ENCODE measurements around the gene FLOT1.
"Not testable (repeated sequence)": the region's sequence is repeated elsewhere in the genome, so short reads cannot be mapped to it uniquely, and the experiment has no call there.

The FLOT1 gene

DNA sequence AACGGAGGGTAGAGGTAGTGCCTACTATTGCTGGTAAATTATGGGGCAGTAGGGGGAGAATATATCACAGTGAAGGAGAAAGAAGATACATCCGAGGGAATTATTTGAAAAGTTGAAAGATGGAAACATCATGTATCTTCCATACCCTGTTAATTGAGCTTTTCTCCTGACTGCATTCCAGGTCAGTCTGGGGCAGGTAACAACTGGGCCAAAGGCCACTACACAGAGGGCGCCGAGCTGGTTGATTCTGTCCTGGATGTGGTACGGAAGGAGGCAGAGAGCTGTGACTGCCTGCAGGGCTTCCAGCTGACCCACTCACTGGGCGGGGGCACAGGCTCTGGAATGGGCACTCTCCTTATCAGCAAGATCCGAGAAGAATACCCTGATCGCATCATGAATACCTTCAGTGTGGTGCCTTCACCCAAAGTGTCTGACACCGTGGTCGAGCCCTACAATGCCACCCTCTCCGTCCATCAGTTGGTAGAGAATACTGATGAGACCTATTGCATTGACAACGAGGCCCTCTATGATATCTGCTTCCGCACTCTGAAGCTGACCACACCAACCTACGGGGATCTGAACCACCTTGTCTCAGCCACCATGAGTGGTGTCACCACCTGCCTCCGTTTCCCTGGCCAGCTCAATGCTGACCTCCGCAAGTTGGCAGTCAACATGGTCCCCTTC is 19.2 kb downstream of the FLOT1 start:
- not testable (repeated sequence) for DNase-seq (ENCODE audit: low read depth, low spot score)

DNA sequence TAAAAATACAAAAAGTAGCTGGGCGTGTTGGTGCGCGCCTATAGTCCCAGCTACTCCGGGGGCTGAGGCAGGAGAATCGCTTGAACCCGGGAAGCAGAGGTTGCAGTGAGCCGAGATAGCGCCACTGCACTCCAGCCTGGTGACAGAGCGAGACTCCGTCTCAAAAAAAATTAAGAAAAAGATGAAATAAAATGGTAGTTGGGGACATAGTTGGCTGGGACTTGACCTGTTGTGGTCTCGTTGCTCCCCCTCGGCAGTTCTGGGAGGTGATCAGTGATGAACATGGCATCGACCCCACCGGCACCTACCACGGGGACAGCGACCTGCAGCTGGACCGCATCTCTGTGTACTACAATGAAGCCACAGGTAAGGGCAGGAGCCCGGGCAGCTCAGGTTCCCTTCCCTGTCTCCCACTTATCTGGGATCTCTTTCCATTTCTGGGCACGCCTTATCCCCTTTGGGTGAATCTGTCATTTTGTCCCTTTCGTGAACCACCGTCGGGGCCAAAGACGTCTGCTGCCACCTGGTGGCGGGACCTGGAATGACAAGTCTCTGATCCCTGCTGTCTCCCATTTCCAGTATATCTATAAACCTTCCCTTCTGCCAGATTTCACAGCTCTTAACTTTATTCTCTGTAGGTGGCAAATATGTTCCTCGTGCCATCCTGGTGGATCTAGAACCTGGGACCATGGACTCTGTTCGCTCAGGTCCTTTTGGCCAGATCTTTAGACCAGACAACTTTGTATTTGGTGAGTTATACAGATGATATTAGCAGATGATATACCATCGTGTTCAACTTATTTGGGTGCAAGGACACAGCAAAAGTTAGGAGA is 20.0 kb downstream of the FLOT1 start:
- DNase-seq (ENCODE audit: low read depth, low spot score): peak; percentile 88

DNA sequence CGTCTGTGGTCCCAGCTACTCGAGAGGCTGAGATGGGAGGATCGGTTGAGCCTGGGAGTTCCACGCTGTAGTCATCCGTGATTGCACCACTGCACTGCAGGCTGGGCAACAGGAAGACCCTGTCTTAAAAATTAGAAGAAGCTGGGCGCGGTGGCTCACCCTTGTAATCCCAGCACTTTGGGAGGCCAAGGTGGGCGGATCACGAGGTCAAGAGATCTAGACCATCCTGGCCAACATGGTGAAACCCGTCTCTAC is 20.5 kb downstream of the FLOT1 start:
- peak; percentile 38 for DNase-seq (ENCODE audit: low read depth, low spot score)

DNA sequence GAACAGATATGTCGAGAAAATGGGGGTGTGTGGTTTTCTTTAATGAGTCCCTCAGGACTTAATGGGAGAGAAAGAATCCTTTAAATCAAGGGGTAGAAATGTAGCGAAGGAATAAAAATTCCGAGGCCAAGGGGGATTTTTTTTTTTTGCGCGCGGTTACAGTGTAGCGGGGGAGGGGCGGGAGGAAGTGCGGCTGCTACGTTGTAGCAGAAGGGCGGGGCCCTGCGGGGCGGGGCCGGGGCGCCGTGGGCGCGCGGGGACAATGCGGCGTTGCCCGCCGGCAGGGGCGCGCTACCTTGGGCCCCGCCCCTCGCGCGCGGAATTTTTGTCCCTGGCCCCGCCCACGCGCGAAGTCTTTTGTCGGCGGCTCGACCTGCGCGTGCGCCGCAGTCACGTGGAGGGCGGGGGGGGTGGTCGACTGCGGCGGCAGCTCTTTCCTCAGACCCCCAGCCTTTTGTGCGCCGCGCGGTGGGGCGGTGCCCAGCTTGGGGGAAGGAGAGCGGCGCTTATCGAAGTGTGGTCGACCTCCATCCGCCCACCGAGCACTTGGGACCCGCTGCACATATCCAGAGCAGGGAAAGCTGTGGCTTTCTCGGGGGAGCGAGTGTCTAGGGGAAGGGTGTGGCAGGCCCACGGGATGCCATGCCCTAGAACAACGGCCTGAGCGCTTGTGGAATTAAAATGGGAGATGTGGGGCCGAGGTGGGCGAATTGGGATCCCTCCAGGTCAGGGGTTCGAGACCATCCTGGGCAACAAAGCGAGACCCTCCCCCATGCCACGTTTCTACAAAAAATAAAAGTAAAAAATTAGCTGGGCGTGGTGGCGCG is 21.1 kb downstream of the FLOT1 start:
- peak; percentile 98 for DNase-seq (ENCODE audit: low read depth, low spot score)

DNA sequence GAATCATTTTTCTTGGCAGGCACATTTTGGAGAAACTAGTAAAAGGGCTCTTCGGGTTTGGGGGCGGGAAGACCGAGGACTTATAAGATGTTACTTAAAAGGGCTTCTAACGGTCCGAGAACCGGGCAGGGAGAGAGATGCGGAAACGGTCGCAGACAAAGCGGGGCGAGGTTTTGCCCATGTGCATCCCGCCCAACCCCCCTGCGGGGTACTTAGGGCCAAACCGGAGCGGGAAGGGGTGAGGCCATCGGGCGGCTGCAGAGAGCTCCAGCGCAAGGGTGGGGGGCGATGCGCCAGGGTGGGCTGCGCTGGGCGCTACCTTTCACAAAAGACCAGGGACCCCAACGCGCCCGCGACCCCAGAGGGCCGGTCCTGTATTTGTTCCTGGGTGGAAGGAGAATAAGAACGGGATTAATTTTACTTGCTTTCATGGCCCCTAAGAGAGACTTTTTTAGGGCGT is 21.7 kb downstream of the FLOT1 start:
- DNase-seq (ENCODE audit: low read depth, low spot score): peak; percentile 55

DNA sequence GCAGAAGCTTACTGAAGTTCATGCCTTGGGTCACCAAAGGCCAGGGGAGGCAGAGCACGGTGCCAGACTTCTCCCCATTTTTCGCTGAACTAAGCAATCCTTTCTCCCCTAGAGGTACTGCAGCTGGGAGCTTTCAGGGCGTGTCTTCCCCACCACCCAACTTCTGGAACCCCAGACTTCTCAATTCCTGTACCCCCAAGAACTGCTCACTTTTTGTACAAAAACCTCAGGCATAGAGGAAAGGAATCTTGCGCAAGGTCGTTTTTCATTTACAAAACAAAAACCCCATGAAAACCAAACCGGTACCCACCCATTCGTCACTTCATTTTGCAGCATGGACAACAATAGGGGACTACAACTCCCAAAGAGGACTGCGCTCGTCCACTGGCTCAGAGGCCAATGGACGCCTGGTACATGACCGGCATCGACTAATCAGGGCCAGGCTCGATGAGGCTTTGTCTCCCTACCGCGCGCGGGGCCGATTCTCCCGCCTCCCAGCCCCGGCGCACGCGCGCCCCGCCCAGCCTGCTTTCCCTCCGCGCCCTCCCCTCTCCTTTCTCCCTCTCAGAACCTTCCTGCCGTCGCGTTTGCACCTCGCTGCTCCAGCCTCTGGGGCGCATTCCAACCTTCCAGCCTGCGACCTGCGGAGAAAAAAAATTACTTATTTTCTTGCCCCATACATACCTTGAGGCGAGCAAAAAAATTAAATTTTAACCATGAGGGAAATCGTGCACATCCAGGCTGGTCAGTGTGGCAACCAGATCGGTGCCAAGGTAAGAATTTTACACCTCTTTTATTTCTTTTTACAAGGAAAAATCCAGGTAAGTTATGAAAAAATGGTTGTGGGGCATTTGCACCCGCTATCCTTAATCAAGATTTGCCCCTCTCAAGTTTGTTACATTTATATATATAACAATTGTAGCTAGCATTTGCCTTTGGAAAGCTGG is 22.4 kb downstream of the FLOT1 start, which contains the start of gene TUBB:
Gene TUBB, plus strand, starts transcription at position 562 of the 947 bp plus-strand sequence. Its CDS starts 155 bp downstream, at position 717.
- peak; percentile 99 for DNase-seq (ENCODE audit: low read depth, low spot score)

DNA sequence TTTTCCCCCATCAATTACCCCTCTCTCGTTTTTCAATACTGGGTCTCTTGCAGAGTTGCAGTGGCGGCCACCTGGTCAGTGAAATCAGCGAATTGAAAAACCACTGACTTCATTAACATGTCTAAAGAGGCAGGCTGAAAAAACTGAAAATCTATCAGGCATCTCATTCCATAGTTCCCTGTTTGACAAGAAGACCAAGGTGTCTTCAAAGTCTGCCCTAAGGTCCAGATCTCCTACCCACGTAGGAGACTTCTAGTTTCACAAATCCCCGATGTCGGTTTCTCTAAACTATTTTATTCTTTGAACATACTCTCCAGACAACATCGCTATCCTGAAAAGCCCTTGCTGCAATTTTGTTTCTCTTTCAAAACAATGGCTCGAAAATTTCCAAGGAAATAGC is 23.1 kb downstream of the FLOT1 start:
- peak; percentile 51 for DNase-seq (ENCODE audit: low read depth, low spot score)

DNA sequence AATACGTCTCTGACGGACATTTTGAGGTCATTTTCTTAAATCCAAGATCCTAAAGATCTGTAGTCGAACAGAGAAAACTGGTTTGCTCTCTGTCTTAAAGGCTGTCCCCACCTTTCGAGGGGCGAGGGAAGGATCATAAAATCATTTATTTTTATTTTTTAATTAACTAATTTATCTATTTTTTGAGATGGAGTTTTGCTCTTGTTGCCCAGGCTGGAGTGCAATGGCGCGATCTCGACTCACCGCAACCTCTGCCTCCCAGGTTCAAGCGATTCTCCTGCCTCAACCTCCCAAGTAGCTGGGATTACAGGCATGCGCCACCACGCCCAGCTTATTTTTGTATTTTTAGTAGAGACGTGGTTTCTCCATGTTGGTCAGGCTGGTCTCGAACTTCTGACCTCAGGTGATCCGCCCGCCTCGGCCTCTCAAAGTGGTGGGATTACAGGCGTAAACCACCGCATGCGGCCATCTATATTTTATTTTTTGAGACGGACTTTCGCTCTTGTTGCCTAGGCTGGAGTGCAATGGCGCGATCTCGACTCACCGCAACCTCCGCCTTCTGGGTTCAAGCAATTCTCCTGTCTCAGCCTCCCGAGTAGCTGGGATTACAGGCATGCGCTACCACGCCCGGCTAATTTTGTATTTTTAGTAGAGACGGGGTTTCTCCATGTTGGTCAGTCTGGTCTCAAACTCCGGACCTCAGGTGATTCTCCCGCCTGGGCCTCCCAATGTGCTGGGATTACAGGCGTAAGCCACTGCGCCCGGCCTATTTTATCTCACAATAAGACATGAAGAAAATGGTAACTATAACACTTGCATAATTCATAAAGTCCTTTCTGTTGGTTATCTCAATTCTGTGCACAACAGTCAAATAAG is 24.4 kb downstream of the FLOT1 start:
- DNase-seq (ENCODE audit: low read depth, low spot score): not testable (repeated sequence)

DNA sequence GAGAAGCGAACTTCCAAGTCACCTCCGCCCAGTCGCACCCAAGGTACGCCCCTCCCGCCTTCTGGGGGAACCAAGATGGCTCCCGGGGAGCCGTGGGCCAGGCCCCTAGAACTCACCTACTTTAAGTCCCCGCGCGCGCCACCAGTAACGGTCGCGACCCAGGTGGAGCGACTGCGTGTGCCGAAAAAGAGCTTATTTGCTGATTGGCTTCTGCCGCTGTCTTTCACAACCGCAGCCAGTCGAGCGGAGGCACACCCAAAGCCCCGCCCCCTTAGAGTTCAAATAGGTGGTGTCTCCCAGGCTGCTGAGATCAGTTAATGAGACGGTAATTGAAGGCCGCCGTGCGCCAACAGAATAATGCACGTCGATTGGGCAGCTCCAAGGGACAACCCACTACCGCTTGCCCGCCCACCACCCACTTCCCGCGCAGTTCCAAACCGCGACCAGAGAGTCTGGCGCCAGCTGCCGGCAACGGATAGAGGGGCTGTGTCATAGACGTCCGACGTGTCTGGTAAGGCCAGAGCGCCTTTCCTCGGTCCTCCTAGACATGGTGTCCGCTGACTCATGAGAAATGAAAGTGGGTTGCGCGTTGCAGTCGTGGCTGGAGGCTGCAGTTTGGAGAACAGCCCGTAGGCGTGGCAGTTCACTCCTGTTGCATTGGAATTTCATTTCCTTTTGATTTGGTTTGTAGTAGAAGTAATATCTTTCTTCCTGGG is 25.2 kb downstream of the FLOT1 start, which contains the start of gene MDC1:
Gene MDC1, minus strand, starts transcription at position 153 of the 716 bp plus-strand sequence. CDS start 2,106 bp downstream, outside the sequence.
- peak; percentile 100 for DNase-seq (ENCODE audit: low read depth, low spot score)

DNA sequence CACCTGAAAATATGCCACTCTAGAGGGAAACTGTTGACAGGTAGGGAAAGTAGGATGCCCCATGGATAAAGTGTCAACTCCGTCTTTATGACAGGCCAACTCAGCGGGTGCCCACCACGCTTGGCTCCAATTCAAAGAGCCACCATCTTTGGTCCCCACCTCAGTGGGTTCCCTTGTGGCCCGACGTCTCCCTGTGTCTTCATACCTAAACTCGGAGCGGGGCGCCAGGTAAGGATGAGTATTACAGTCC is 25.7 kb downstream of the FLOT1 start:
- no peak for DNase-seq (ENCODE audit: low read depth, low spot score)

DNA sequence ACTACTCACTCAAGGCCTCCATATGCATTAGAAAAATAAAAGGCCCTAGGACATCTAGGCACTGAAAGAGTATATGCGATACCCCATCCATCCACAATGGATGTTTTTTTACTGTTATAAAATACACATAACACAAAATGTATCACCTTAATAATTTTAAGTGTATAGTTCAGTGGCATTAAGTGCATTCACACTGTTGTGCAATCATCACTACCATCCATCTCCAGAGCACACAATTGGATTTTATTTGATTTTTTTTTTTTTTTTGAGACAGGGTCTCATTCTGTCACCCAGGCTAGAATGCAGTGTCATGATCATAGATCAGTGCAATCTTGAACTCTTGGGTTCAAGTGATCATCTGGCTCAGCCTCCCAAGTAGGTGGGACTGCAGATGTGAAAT is 28.2 kb downstream of the FLOT1 start:
- DNase-seq (ENCODE audit: low read depth, low spot score): no peak

DNA sequence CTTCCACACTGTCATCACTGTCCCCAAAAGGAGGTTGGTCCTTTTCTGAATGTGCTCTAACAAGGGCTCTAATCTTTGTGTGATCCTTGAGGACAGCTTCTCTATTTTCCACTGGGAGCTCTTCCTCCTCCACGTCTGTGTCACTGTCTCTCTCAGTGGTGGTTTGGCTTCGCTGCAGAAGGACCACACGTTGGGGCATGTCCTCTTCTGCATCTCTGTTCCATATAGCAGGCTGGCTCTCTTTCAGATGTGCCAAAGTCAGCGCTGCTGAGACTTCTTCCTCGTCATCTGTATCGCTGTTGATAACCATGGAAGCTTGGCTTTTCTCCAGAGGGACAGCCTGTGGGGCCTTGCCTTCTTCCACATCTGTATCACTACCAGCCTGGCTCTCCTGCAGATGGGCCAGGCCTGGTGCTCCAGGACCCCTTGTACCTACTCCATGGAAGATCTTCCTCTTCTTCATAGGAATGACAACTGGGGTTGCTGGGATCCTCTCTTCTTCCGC is 30.0 kb downstream of the FLOT1 start:
- DNase-seq (ENCODE audit: low read depth, low spot score): no peak

DNA sequence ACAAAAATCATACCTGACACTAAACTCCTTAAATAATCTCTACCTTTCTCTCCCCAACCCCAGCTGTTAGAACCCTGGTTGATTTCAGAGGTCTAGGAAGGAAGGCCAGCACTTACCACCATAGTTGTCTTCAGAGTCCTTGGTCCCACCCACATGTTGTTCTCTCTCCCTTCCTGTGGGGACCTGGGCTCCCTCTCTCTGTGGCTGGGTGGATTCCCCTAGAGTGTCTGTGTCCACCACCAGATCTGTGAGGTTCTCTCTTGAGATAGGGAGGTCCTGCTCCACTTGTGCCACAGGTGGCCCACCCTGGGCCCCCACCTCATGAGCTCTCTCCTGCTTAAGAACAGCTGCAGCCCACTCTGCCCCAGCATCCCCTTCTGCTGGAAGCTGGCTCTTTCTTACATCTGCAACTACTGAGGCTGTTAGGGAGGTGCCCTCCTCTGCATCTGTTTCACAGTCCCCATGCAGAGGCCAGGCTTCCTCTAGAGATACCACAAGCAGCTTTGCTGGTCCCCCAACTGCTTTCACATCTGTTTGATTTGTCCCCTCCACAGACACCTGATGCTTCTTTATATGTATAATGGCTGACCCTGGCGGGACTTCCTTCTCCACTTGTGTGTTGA is 30.6 kb downstream of the FLOT1 start:
- no peak for DNase-seq (ENCODE audit: low read depth, low spot score)

DNA sequence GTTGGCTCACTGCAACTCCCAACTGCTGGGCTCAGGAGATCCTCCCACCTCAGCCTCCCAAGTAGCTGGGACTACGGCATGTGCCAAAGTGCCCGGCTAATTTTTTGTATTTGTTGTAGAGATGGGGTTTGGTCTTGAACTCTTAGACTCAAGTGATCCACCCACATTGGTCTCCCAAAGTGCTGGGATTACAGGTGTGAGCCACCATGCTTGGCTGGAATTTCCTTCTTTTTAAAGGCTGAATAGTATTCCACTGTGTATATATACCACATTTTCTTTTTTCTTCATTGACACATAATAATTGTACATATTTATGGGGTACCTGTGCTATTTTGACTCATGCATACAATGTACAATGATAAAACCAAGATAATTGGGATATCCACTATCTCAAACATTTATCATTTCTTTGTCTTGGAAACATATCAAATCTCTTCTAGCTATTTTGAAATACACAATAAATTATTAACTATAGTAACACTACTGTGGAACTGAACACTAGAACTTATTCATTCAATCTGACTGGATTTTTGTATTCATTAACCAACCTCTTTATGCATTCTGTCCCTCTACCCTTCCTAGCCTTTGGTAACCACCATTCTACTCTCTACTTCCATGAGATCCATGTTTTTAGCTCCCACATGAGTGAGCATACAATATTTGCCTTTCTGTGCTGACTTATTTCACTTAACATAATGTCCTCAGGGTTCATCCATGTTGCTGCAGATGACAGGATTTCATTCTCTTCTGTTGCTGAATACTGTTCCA is 33.2 kb downstream of the FLOT1 start:
- DNase-seq (ENCODE audit: low read depth, low spot score): no peak

DNA sequence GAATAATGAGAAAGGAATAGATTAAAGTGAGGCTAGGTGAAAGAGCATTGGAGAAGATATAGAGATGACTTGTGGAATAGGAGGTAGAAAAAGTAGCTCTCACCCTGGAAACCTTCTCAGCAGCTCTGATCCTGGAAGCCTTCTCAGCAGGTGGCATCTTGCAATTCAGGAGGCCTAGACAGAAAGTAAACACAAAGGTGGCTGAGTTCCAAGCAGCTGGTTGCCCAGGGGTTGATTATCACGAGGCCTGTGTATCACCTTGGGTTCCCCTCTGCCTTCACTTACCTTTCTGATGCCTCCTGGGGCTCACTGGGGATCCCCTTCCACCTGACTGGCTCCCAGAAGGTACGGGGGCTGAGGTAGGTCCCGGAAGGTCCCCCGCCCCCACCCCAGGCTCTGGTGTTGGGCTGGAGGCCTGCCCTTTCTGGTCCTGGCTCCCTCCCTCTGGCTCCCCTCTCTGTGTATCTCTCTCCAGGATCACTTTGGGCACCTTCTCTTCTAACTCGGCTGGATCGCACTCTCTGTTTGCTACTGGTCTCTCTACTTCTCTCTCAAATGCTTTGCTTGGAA is 35.1 kb downstream of the FLOT1 start:
- DNase-seq (ENCODE audit: low read depth, low spot score): no peak

DNA sequence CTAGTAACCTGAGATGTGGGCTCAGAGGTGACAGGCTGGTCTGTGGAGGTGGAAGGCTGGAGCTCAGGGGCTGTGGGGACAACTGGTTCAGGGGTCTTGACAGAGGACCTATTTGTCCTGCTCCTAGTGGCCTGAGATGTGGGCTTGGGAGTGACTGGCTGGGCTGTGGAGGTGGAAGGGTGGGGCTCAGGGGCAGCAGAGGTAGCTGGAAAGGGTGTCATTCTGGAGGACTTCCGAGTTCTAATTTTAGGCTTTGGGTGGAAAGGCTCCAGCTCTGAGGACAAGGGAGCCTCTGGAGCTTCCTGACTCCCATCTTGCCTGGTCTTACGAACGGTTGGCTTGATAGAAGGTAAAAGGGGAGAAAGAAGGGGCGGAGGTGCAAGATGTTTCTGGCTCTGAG is 36.9 kb downstream of the FLOT1 start:
- no peak for DNase-seq (ENCODE audit: low read depth, low spot score)

DNA sequence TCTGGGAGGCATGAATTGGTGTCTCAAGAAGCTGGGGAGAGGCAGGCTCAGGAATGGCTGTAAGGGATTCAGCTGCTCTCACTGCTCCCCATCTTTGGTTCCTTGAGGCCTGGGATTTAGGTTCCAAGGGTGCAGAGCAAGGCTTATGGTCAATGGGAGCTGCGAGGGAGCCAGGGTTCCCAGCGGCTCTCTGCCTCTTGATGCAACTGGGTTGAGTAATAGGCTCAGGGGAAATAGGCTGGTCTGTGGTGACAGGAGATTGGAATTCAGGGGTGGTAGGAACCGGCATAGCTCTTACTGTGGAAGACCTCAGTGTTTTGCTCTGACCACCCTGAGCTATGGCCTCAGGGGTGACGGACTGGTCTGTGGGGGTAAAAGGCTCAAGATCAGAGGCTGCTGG is 38.7 kb downstream of the FLOT1 start:
- DNase-seq (ENCODE audit: low read depth, low spot score): no peak

DNA sequence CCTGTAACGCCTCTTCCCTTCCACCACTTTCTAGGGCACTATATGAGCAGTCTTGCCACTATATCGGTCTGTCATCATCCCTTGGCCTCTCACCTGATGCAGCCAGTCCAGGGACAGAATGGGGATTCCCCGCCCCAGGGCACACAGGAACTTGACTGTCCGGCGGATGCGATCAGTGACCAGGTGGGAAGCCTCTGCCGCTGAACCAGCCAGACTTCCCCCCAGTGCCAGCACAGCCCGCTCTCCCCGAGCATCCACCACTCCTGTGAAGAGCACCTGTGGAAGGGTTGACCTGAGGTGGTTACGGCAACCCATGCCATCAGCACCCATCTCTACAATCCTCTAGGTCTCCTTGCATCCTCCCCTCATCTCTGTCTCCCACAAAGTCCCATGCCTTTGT is 39.5 kb downstream of the FLOT1 start:
- no peak for DNase-seq (ENCODE audit: low read depth, low spot score)

Data from astrocyte of the hippocampus (primary cell).